ENCODE measurements around the gene CBLIF. TPM values are rescaled to one million over a fixed set of nuclear protein-coding genes. Genes with fewer than 3 reads are reported as not detected.
"Not testable (repeated sequence)": the region's sequence is repeated elsewhere in the genome, so short reads cannot be mapped to it uniquely, and the experiment has no call there.

Gene CBLIF
- total and polyA plus RNA-seq, 8 donors, result 0.24 TPM; not detected in 7

DNA sequence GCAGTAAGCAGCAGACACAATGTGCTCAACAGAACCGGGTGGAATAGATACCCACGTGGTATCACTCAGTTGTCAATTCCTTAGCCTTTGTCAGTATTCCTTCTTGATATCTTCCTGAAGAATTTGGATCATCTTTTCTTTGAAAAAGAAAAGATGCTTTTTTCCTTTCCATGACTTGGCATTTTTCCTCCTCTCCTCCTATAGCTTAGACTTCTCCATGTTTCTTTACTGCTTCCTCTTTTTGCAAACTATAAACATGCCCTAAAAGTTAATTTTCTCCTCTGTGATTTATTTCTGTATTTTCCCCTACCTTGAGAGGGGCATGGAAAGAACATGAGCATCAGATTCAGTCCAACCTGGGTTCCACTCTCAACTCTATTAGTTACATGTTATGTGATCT lies 11.7 kb downstream of the CBLIF start:
- ATAC-seq, result no peak
- Histone ChIP-seq H3K9me3 (no peaks in the 10 kb centered on the region), H3K27ac (no peak overlapping the region), H3K27me3 (no peaks in the 10 kb centered on the region), H3K36me3 (no peaks in the 10 kb centered on the region), H3K4me3 (no peak overlapping the region), H3K4me1 (peaks cover 0 to 3% of the 10 kb centered on the region in 2 donors)
- DNase-seq, result no peak
- TF ChIP-seq, protein P1, sequence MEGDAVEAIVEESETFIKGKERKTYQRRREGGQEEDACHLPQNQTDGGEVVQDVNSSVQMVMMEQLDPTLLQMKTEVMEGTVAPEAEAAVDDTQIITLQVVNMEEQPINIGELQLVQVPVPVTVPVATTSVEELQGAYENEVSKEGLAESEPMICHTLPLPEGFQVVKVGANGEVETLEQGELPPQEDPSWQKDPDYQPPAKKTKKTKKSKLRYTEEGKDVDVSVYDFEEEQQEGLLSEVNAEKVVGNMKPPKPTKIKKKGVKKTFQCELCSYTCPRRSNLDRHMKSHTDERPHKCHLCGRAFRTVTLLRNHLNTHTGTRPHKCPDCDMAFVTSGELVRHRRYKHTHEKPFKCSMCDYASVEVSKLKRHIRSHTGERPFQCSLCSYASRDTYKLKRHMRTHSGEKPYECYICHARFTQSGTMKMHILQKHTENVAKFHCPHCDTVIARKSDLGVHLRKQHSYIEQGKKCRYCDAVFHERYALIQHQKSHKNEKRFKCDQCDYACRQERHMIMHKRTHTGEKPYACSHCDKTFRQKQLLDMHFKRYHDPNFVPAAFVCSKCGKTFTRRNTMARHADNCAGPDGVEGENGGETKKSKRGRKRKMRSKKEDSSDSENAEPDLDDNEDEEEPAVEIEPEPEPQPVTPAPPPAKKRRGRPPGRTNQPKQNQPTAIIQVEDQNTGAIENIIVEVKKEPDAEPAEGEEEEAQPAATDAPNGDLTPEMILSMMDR (IDR thresholded peaks at IDR 0.05), result no peak
- intact Hi-C loops (cut with DNase I), result no loop called here

DNA sequence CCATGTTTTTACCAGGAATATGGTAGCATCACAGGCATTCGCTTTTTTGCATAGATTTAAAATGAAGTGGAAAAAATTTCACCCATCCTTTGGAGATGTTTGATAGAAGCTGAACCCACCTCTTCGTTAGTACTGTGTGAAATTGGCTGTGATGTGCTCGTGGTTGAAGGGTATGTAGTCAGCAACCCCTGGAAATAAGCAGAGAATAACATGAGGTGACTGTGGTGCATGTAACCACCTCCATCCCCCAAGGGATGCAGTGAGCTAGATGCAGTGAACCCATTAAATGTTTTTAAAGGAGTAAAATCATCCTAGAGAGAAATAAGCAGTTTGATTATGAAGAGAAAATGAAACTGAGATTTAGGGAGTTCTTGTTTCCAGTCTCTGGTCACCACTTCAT lies 15.9 kb downstream of the CBLIF start:
- Histone ChIP-seq H3K27me3 (no peaks in the 10 kb centered on the region), H3K36me3 (no peaks in the 10 kb centered on the region), H3K4me3 (no peak overlapping the region), H3K9me3 (no peaks in the 10 kb centered on the region), H3K4me1 (peaks cover 0 to 3% of the 10 kb centered on the region in 2 donors), H3K27ac (no peak overlapping the region)
- intact Hi-C loops (cut with DNase I), result no loop called here
- TF ChIP-seq, protein P1 (IDR thresholded peaks at IDR 0.05), result no peak
- ATAC-seq (no peak), DNase-seq (no peak)

DNA sequence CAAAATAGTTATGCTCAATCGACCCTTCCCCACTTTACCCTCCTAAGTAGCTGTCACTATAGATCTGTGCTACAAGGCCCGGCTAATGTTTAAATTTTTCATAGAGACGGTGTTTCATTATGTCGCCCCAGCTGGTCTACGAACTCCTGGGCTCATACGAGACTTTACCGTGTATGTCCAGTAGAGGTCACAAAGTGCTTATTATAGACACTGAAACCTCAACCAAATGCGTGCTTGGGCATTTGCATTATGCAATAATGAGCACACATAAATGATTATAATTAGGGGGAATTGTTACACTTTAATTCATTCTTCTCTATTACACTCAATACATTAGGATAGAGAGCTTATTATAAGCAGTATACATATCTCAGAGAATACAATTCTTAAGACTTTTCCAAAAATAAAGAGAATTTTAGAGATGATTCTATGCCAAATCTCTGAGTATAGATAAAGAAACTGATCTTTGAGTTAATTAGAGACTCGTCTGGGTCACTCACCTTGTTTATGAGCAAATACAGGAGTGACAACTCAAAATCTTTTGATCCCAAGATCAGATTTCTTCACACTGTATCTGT lies 22.2 kb downstream of the CBLIF start:
- H3K27ac ChIP-seq, result no peak overlapping the region
- H3K27me3 ChIP-seq, result no peaks in the 10 kb centered on the region
- H3K36me3 ChIP-seq, result no peaks in the 10 kb centered on the region
- H3K4me1 ChIP-seq, result no peaks in the 10 kb centered on the region
- no peaks in the 10 kb centered on the region for H3K9me3 ChIP-seq
- H3K4me3 ChIP-seq, result no peak overlapping the region
- TF ChIP-seq, protein P1 (IDR thresholded peaks at IDR 0.05), result peak; percentile 46 to 64
- intact Hi-C loops (cut with DNase I), result no loop called here
- peak in 1 of 4 donors; percentile 51 for DNase-seq
- peak; percentile 95 for ATAC-seq

DNA sequence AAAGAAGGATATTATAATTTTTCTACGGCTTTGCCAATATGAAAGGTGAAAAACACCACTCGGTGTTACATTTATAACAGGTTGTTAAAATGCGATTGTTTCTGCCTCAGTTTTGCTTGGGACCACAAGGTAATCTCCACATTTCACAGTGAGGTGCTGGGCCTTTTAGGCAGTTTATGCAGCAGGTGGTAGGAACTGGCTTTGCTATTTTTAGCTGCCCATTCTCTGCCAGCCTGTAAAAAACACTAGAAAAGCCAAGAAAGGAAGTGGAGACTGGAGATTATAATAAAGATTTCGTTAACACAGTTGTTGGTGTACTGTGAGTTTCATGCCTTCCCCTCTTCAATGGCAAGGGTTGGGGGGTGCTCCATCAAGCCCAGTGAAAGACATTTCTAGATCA lies 26.7 kb downstream of the CBLIF start:
- TF ChIP-seq, protein P1 (IDR thresholded peaks at IDR 0.05), result no peak
- no peaks in the 10 kb centered on the region for H3K9me3 ChIP-seq
- H3K27me3 ChIP-seq, result no peaks in the 10 kb centered on the region
- peaks cover 0 to 9% of the 10 kb centered on the region in 2 donors for H3K4me1 ChIP-seq
- no peak overlapping the region for H3K27ac ChIP-seq
- no peak overlapping the region for H3K4me3 ChIP-seq
- ATAC-seq, result no peak
- no peaks in the 10 kb centered on the region for H3K36me3 ChIP-seq
- DNase-seq, result no peak
- intact Hi-C loops (cut with DNase I), result no loop called here

DNA sequence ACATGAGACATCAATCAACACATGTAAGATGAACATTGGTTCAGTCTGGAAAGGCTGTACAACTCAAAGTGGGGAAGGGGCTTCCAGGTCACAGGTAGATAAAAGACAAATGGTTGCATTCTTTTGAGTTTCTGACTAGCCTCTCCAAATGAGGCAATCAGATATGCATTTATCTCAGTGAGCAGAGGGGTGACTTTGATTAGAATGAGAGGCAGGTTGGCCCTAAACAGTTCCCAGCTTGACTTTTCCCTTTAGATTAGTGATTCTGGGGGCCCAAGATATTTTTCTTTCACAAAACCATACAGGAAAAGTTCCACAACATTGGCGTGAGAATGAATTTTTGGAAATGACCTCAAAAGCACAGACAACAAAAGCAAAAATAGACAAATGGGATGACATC lies 28.9 kb downstream of the CBLIF start:
- H3K9me3 ChIP-seq; H3K36me3 ChIP-seq; H3K27me3 ChIP-seq; intact Hi-C loops (cut with DNase I); H3K27ac ChIP-seq; H3K4me3 ChIP-seq; ATAC-seq; DNase-seq: not testable (repeated sequence)
- peaks cover 0 to 13% of the 10 kb centered on the region in 2 donors for H3K4me1 ChIP-seq

DNA sequence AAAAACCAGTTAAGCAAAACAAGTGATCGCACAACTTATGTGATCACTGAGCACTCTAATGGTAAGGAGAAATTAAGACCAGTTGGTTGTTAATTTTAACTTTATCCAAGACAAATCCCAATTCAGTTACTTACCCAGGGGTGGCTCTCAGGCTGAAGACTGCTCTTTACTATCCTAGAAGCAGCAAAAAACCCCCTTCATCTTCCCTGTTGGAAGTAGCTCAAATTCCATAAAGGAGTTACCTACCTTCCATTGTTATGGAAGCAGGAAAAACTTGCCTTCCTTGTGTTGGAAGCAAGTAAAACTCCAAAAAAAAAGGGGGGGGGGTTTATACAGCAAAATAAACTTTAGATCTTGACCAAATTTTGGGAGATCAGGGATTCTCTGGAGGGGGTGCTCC lies 29.5 kb downstream of the CBLIF start:
- intact Hi-C loops (cut with DNase I), result no loop called here
- Histone ChIP-seq H3K27me3 (no peaks in the 10 kb centered on the region), H3K9me3 (no peaks in the 10 kb centered on the region), H3K4me3 (no peak overlapping the region), H3K36me3 (no peaks in the 10 kb centered on the region), H3K27ac (no peak overlapping the region), H3K4me1 (peaks cover 0 to 17% of the 10 kb centered on the region in 2 donors)
- ATAC-seq (no peak), DNase-seq (no peak)
- TF ChIP-seq, protein P1 (IDR thresholded peaks at IDR 0.05), result no peak
